Stimulated activated CD4-positive, alpha-beta T cell treated with anti-CD3 and anti-CD28 coated beads, Interleukin-2, amount 100 ng/mL, for 4 hours (primary cell): Measurements from ENCODE around the gene DNAJC21.

Source experiments
- DNase-seq: peaks from one replicate; pipeline ENCODE4 v3.0.0-alpha.2; 2020; ENCODE audit warnings: low read depth

DNAJC21 gene

DNA sequence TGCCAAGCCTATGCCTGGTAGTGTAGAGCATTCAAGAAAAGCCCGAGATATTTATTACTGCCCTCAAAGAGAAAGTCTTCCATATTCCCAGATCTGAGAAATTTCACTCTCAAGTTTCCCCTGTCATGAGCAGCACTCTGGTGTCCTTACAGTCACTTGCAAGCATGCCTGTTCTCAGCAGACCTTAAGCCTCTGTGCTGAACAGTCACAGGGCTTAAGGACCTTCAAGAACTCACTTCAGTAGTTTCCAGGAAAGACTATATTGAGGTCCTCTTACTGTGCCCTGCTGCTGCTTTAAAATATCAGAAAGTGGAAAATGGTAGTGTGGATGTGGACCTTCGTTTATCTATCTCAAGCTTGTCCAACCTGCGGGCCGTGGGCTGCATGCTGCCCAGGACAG is 53.5 kb downstream of the DNAJC21 start:
- DNase-seq: no peak

DNA sequence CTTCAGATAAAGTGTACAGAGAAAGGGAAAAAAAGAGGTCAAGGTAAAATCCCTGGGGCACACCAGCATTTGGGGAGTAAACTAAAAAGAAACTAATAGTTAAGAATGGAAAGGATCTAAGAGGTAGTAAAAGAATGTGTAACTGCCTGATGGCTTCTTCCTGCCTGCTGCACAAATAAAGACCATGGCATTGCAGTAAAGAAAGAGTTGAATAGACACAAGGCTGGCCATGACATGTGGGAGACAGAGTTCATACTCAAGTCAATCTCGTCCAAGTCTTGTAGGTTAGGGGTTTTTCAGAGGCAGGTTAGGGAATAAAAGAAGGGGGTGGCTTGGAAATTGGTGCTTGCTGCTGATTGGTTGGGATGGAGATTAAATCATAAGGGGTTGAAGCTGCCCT is 57.6 kb downstream of the DNAJC21 start:
- DNase-seq: no peak

DNA sequence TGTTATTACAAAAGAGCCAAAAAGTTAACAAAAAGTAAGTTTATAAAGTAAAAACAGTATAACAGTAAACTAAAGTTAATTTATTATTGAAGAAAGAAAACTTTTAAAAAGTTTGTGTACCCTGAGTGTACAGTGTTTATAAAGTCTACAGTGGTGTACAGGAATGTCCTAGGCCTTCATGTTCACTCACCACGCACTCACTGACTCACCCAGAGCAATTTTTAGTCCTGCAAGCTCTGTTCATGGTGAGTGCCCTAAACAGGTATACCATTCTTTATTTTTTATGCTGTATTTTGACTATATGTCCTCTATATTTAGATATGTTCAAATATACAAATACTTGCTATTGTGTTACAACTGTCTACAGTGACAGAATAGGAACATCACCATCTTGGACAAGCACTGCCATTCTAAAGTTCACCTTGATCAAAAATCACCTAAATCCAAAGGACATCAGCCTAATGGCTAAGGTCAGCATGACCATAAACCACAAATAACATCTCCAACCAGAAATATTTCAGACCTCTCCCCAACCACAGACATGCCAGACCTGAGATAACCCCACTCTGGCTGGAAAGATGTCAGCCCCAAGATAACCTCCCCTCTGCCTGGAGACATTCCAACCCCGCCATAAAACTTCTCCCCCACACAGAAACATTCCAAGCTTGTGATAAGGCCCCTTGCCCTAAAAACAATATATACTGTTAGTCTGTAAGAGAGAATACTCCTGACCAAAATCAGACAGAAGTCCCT is 62.3 kb downstream of the DNAJC21 start:
- DNase-seq: no peak

DNA sequence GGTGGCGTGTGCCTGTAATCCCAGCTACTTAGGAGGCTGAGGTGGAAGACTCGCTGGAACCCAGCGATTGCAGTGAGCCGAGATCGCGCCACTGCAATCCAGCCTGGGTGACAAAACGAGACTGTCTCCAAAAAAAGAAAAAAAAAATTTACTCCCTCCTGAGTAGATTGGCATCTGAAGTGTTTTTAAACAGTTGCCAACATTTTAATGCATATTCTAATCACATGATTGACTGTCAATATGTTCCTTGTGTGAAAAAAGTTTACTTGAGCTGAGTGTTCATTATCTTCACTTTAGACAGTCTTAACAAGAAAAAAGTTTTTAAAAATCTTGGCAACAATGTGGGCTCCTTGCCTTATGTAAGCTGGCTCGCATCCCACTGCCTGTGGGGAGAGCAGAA is 64.6 kb downstream of the DNAJC21 start:
- no peak for DNase-seq

DNA sequence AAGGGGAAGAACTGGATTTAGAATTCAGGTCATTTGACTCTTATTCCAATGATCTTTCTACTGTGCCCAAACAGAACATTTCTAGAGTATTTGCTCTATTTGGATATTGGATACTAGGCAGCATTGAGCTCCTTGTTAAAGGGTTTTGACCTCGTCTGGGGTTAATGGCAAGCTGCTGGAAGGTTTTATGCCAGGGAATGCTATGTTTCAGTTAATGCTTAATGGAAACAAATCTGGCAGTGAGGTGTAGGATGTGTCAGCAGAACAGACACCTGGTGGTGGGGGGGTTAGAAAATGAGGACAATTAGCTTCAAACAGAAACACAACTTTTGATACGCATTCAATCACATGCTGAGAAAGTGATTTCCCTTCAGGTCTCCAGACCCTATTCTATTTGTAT is 66.9 kb downstream of the DNAJC21 start:
- DNase-seq: no peak

DNA sequence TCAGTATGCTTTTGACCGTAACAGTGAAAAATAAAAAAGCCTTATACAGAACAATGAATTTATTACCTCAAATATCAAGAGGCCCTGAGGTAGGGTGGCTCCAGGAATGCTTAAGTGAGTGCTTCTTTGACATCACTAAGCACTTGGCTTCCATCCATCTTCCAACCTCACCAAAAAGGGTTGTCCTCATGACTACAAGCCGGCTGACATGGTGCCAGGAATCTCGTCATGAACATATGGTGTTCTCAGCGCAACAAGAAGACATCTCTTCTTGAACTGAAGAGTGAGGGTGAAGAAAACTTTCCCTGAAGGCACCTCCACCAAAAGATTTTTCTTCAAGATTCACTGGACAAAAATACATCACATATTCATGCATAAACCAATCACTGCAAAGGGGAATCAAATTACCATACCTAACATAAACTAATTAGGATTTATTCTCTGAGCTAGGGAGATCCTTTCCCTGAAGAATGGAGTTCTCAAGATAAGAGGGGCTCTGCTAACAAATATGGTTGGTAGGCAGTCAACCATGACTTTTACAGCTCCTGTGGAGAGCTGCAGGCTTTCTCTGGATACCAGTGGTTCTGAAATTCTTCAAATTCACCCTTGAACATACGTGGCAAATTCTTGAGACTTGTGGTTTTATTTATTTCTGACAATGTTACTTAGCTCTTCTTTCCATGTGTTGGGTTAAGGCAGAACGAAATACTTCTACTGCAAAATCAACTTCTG is 68.9 kb downstream of the DNAJC21 start:
- no peak for DNase-seq

DNA sequence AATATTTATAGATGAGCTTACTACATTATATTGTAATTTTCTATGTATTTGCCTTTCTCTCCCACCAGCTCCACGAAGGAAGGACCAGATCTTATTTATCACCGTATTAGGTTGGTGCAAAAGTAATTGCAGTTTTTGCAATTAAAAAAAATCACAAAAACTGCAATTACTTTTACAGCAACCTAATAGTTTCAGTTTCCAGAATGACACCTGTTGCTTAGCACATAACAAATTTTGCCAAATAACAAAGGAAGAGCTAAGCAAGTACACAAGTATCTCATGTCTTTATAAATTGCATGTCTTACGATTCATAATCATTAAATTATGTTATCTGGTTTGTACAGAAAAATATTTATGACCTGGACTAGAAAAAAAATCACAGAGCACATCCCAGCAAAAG is 72.5 kb downstream of the DNAJC21 start:
- DNase-seq: no peak

DNA sequence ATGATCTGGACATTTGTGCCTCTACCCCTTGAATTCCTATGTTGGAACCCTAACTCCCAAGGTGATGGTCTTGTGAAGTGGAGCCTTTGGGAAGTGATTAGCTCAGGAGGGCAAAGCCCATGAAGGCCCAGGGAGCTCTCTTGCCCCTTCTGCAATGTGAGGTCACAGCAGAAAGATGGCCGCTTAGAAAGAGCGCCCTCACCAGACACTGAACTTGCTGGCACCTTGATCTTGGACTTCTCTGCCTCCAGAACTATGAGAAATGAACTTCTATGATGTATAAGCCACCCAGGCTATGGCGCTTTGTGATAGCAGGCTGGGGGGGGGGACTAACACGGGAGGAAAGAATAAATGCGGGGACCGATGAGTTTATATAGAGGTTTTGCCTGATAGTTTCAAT is 73.1 kb downstream of the DNAJC21 start:
- no peak for DNase-seq

DNA sequence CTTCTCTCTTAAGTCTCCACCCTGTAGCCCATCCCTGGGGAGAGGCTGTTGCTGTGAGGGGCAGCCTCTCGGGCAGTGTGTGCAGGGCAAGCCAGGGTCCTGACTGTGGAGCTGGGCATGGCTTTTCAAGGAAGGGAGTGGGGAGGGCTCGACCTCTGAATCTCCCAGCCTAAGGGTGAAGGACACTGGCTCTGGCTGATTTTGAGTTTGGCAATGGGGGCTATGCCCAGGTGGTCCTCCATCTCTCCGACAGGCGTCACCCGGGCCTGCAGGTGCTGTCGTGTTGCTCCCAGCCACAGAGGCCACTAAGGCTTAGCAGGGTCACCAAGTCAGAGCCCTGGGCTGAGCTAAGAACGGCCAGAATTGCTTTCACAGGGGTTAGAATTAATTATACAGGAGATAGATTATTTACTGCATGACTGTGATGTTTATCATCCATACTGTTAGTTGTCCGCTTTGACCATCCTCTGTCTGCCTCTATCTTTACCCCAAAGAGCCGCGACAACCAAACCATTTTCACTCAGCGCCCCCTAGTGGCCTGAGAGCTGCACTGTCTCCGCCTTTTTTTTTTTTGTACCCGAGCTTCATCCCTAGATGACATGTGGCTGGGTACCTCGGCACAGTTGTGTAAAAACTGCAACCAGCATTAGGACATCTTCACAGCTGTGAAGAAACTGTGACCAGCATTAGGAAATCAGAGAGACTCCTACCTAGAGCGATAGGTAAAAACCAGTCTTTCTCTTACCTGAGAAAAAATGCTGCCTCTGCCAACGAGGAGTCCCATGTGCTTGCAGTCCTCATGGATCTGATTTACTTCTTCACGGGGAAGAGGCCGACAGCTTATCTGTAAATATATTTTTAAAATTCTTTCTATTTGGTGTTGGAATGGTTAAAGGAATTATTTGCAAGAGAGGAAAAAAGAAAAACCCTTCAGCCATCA is 73.9 kb downstream of the DNAJC21 start:
- peak; percentile 14 for DNase-seq

DNA sequence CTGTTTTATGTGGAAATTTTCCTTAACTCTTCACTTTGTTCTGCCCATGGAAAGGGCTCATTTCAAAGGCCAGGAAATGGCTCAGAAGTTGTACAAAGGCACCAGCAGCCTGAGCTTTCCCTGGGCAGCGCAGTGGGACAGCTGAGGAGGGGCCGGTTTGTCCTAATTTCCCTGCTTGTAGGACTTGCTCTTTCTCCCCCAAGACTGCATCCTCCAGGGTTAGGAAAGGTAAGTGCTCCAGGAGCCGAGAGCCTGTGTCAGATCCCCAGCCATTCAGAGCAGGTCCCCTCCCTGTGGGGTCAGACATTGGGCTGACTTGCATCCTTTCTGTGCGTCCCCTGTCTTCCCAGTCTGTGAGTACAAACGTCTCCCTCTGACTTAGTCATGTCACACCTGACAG is 74.8 kb downstream of the DNAJC21 start:
- DNase-seq: no peak

DNA sequence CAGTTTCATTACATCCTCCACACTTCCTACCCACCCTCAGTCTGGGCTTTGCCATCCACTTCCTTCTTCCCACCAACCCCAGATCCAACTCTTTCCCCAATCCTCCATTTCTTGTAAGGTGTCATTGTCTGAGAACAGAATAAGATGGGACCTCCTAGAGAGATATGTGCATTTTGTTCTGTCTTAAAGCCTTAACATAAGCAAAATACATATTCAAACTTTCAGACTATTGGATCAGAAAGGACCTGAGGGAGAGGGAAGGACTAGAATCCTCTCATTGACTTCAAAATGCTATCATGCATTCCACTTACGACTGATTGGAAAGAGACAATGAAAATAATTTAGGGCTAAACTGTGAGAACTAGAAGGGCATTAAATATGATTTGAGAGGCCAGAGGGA is 75.4 kb downstream of the DNAJC21 start:
- DNase-seq: no peak
